ENCODE results near the gene RGMA.

The RGMA gene

DNA sequence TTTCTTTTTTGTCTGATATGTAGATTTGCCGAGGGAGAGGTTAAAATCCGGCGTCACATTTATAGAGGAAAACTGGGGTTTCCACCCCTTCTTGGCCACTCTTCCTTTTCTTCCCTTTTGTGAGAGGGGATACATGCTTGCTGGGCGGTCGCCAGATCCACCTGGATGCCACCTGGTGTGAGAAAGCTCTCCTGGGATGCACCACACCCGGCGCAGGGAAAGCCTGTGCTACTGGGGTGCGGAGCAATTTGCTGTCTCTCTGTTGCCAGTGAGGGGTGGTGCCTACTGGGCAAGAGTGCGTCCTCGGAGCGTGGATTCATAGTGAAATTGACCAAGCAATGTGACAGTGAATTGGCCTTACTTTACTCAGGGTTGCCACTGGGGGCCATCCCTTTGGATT lies 2.5 kb upstream of the RGMA start:
- DNase-seq (ENCODE audit: low read depth in 3 of 3): no peak

GRCh38 chr15:93089727-93090305 lies 805 bp upstream of the RGMA start:
- no peak for DNase-seq (ENCODE audit: low read depth in 3 of 3)

GRCh38 chr15:93088200-93088980 lies 621 bp downstream of the RGMA start:
- DNase-seq (ENCODE audit: low read depth in 3 of 3): no peak

DNA sequence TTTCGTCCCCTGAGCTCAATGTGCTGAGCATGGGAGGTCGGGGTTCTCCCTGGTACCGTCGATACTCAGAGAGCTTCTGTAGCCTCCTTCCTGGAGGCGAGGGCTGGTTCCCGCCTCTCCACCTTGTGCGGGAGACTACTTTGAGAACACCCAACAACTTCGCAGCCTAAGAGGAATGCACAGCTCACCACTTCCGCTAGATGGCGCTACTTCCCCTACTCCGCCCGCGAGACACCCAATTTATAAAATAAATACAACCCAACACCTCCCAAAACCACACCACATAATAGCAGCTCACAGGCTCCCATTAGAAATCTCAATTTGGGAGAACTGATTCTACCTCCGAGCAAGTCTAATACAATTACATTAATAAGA lies 1.2 kb downstream of the RGMA start:
- DNase-seq (ENCODE audit: low read depth in 3 of 3): peak; percentile 33 to 68 (median 43)

- DNase-seq (ENCODE audit: low read depth in 3 of 3): no peak
Measured at GRCh38 chr15:93086791-93087190, 2.2 kb downstream of the RGMA start.

DNA sequence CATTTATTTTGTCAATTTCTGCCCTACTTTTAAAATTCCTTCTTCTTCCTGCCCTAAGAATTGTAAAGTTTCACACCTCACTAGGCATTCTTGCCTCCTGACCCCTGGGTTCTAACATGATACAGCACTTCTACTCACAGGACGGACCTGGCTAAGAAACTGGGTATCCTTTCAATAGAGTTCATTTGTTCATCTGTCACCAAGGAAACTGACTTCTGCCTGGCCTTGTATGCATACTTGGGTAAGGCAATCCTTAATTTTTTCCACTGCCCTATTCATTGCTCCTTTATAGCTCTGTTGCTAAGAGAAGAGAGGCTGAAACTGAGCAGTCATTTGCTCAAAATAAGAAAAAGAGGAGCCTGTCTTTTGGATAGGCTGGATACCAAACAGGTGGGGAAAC lies 3.3 kb downstream of the RGMA start:
- no peak for DNase-seq (ENCODE audit: low read depth in 3 of 3)

- no peak for DNase-seq (ENCODE audit: low read depth in 3 of 3)
Measured at GRCh38 chr15:93082861-93083260, 6.2 kb downstream of the RGMA start.

GRCh38 chr15:93081399-93081798 lies 7.6 kb downstream of the RGMA start:
- no peak for DNase-seq (ENCODE audit: low read depth in 3 of 3)

GRCh38 chr15:93080451-93080850 lies 8.6 kb downstream of the RGMA start:
- no peak for DNase-seq (ENCODE audit: low read depth in 3 of 3)

- no peak for DNase-seq (ENCODE audit: low read depth in 3 of 3)
Measured at GRCh38 chr15:93076875-93077274, 12.1 kb downstream of the RGMA start.

- DNase-seq (ENCODE audit: low read depth in 3 of 3): no peak
Measured at GRCh38 chr15:93076217-93076616, 12.8 kb downstream of the RGMA start.

DNA sequence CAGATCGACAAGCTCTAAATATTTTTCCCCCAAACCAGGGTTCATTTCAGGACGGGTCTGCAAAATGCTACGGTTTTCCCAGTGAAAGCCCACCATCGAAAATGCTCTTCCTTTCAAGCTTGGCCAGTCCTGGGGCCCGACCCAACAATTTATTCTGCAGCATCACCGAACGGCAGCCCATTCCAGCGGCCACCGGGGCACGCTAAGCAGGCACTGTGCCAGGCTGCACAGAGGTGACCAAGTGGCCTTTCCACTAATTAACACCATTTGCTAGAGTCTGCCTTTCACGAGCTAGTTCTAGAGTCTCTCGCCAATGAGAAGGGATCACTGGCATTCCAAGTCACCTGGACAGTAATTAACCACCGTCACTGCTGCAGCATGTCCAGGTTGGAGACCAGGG lies 14.4 kb downstream of the RGMA start:
- DNase-seq (ENCODE audit: low read depth in 3 of 3): no peak

- DNase-seq (ENCODE audit: low read depth in 3 of 3): no peak
Measured at GRCh38 chr15:93073465-93073952, 15.5 kb downstream of the RGMA start.

DNA sequence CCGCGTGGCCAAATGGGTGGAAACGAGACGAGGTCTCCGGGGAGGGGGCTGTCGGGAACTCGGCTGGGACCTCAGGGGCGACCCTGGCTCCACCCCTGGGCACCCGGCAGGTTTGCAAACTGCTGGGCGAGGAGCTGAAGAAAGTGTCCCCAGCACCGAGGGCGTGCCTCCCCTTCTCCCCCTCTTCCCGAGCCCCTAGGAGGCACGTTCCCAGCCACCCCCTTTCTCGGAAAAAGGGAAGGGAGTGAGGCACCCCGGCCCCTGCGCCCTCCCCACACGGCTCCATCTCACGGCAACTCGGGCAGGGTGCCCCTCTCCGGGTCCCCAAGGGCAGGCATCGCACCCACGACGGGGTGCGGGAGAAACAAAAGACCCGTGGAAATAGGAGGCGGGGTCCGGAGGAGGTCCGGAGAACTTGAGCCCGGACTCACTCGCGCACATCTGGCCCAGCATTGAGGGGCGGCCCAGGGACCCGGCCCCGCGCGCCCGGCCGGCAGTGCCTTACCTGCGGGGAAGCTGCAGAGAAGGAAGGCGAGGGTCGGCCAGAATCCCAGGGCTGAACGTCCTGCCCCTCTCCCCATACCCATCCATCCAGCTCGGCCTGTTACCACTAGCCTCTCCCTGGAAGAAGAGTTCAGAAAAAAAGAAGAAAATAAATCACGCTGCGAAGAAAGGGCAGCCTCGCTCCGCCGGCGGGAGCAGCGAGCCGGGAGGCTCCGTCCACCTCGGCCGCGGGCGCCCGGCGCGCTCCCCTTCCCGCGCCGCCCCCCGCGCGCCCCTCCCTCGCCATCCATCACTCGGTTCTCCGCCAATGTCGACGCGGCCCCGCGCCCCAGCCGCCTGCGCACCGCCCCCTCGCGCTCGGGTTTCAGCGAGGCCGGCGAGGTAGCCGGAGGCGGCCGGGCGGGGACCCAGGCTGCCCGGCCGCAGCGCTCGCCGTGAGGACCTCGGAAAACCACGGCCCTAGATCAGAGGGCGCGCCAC lies 16.3 kb downstream of the RGMA start:
- DNase-seq (ENCODE audit: low read depth in 3 of 3): no peak

- DNase-seq (ENCODE audit: low read depth in 3 of 3): no peak
Measured at GRCh38 chr15:93072011-93072410, 17.0 kb downstream of the RGMA start.

- no peak for DNase-seq (ENCODE audit: low read depth in 3 of 3)
Measured at GRCh38 chr15:93071469-93071936, 17.5 kb downstream of the RGMA start.

DNA sequence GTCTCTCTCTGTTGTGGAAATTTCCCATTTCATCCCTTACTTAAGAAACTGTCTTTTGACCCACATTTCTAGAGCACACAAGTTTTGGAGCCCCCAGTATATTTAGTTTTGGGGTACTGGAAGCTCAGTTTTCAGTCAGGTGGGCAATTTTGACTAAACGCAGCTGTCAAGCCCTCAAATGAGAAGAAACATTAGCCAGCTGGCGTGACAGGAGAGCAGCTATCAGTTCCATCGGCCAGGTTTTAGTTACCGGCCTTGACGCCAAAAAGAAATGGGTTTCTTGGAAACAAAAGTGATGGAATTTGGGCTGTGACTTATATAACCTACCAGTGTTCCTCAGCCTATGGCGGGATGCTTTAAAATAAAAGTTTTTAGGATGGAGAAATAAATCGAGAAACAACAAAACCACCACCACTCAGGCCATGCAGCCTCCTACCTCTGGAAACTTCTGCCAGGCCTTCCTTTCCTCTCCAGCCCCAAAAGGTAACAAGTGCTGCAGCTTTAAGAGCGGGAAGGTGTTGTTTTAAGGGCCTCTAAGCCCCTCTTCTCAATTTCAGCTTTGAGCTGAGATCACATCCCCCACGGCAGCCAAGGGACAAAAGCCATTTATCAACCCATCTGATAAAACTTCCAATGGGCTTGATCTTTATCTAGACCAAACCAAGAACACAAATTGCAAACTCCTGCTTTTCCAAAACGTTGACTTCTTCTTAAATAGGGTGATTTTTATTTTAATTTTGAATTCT lies 18.3 kb downstream of the RGMA start:
- DNase-seq (ENCODE audit: low read depth in 3 of 3): no peak

DNA sequence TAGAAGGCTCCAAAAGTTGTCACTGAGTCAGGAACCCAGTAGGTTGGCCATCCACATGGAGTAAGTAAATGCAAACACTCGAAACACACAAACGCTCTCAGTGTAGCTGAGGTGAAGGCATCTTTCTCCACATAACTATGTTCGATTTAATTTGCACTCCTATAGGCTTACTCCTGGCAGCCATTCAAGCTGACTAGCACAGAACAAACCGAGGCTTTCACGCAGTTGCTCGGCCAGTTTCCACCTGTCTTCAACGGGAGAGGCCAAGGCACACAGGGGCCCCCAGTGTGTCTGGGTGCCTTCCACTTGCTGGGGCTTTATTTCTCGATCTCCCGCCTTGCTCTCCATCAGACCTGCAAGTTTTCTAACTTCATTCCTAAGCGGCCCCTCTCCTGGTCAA lies 18.9 kb downstream of the RGMA start:
- DNase-seq (ENCODE audit: low read depth in 3 of 3): no peak

GRCh38 chr15:93068581-93069199 lies 20.3 kb downstream of the RGMA start:
- no peak for DNase-seq (ENCODE audit: low read depth in 3 of 3)

DNA sequence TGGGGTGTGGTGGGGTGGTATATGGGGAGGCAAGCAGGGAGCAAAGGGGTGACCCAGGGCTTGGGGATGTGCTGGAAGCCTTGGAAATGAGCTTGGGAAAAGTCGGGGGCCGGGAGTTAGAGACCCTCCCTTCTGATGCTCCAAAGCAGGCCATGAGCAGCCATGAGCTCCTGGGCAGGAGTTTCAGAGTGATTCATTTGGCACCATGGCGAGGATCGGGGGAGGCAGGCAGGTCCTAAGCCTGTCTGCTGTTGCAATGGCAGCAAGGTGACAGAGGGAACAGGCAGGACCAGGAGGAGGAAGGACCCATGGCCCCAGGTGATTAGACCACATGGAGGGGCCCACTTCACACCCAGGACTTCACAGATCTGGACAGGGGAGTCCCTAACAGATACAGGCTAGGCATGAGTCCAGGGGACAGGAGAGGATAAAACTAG lies 21.3 kb downstream of the RGMA start:
- no peak for DNase-seq (ENCODE audit: low read depth in 3 of 3)
